H1 (cell line): Measurements from ENCODE around the gene NOC4L. TPM values are rescaled to one million over a fixed set of nuclear protein-coding genes. Genes with fewer than 3 reads are reported as not detected.

Experiments used
- CTCF ChIA-PET: fragments of 300-600 bp; sonication (Branson Sonifier 250); formaldehyde crosslinking; loops from one replicate; lab custom pipeline; 2021; ENCODE audit not compliant: partially characterized antibody; lab: Charles Lee
- POLR2A ChIA-PET: fragments of 300-600 bp; sonication (Branson Sonifier 250); formaldehyde crosslinking; loops from one replicate; lab custom pipeline; 2021; ENCODE audit warnings: inconsistent platforms; ENCODE audit not compliant: partially characterized antibody; lab: Charles Lee
- DNase-seq, 2 experiments: peaks; one replicate each; pipeline versions ENCODE4 v3.0.0 to v3.0.0-alpha.2; 2010 to 2022; ENCODE audit warnings: low spot score in 2 of 2, low read depth in 1 of 2, mixed read lengths in 1 of 2
- FAIRE-seq: peaks from 2 replicates; lab custom pipeline; 2011; peaks lifted over from hg19 to GRCh38; lab: Jason Lieb, UNC
- H2AFZ ChIP-seq: 2 replicates; pipeline ENCODE4 v1.8.1; 2012; ENCODE audit warnings: low read length, inconsistent platforms
- H2AK5ac ChIP-seq: 2 replicates; pipeline ENCODE4 v1.6.1; 2013; ENCODE audit warnings: low read depth, low read length
- H2BK120ac ChIP-seq: replicated peaks from 2 replicates; pipeline ENCODE3; 2013; ENCODE audit warnings: low read depth, low read length, inconsistent platforms
- H2BK12ac ChIP-seq: 2 replicates; pipeline ENCODE4 v1.6.1; 2013; ENCODE audit warnings: low read depth, low read length
- H2BK15ac ChIP-seq: 2 replicates; pipeline ENCODE4 v1.6.1; 2013; ENCODE audit warnings: low read length
- H2BK20ac ChIP-seq: 2 replicates; pipeline ENCODE4 v1.6.1; 2013; ENCODE audit warnings: low read length
- H2BK5ac ChIP-seq: 2 replicates; pipeline ENCODE4 v1.6.1; 2013; ENCODE audit warnings: low read depth, low read length
- H3K14ac ChIP-seq: 2 replicates; pipeline ENCODE4 v1.6.1; 2013; ENCODE audit warnings: inconsistent platforms; ENCODE audit not compliant: insufficient read length
- H3K18ac ChIP-seq: 2 replicates; pipeline ENCODE4 v1.6.1; 2013; ENCODE audit warnings: low read length; ENCODE audit errors: extremely low read depth
- H3K23ac ChIP-seq: 2 replicates; pipeline ENCODE4 v1.6.1; 2013; ENCODE audit warnings: inconsistent platforms; ENCODE audit not compliant: insufficient read length
- H3K23me2 ChIP-seq: 2 replicates; pipeline ENCODE4 v1.6.1; 2013; ENCODE audit warnings: low read depth, low read length
- H3K27ac ChIP-seq: 2 replicates; pipeline ENCODE4 v1.6.1; 2011; ENCODE audit warnings: low read depth, low read length, inconsistent platforms
- H3K27me3 ChIP-seq, 4 experiments: replicated peaks in 1 of 4; 1 replicate in 1 of 4; 2 replicates in 3 of 4; pipeline versions ENCODE4 v1.6.1 to v1.8.1; 2011 to 2013; ENCODE audit warnings: low read length in 3 of 4, mild to moderate bottlenecking in 3 of 4, inconsistent platforms in 2 of 4, mixed read lengths in 2 of 4, moderate library complexity in 1 of 4; ENCODE audit not compliant: control insufficient read depth in 3 of 4, insufficient read depth in 3 of 4; ENCODE audit errors: extremely low read depth in 1 of 4
- H3K36me3 ChIP-seq, 4 experiments: 2 replicates each; pipeline versions ENCODE4 v1.6.1 to v1.8.1; 2011 to 2013; ENCODE audit warnings: mild to moderate bottlenecking in 4 of 4, low read length in 3 of 4, moderate library complexity in 2 of 4, control low read depth in 1 of 4, inconsistent platforms in 1 of 4; ENCODE audit not compliant: insufficient read depth in 4 of 4, control insufficient read depth in 2 of 4
- H3K4ac ChIP-seq: replicated peaks from 2 replicates; pipeline ENCODE3; 2013; ENCODE audit warnings: low read length, low read depth, mixed read lengths, inconsistent platforms; ENCODE audit not compliant: insufficient read length
- H3K4me1 ChIP-seq, 4 experiments: replicated peaks in 1 of 4; 1 replicate in 1 of 4; 2 replicates in 3 of 4; pipeline versions ENCODE4 v1.6.1 to v1.8.1; 2011 to 2013; ENCODE audit warnings: low read length in 3 of 4, inconsistent platforms in 2 of 4, mixed read lengths in 1 of 4; ENCODE audit not compliant: insufficient read depth in 4 of 4, control insufficient read depth in 3 of 4
- H3K4me2 ChIP-seq, 2 experiments: 2 replicates each; pipeline versions ENCODE4 v1.6.1 to v1.8.1; 2011 to 2013; ENCODE audit warnings: low read depth in 2 of 2, low read length in 2 of 2, control low read depth in 1 of 2, inconsistent platforms in 1 of 2, mild to moderate bottlenecking in 1 of 2; ENCODE audit not compliant: insufficient read depth in 1 of 2
- H3K4me3 ChIP-seq, 4 experiments: fragments of 200-600, 300-600 bp in 1 of 4; sonication (generic), shearing (Covaris generic), sonication (Bioruptor Twin) in 1 of 4; 2 replicates each; pipeline versions ENCODE4 v1.5.1 to v1.8.1; 2011 to 2016; ENCODE audit warnings: low read length in 4 of 4, low read depth in 3 of 4, control low read depth in 2 of 4, inconsistent platforms in 2 of 4, mild to moderate bottlenecking in 2 of 4, mixed read lengths in 1 of 4, moderate library complexity in 1 of 4; ENCODE audit not compliant: insufficient read depth in 2 of 4; ENCODE audit errors: extremely low read depth in 1 of 4
- H3K56ac ChIP-seq: replicated peaks from 2 replicates; pipeline ENCODE3; 2013; ENCODE audit warnings: low read depth, mild to moderate bottlenecking, mixed read lengths, low read length, inconsistent platforms; ENCODE audit not compliant: insufficient read length
- H3K79me1 ChIP-seq: 2 replicates; pipeline ENCODE4 v1.6.1; 2013; ENCODE audit warnings: low read depth, low read length, control low read depth
- H3K79me2 ChIP-seq, 2 experiments: 2 replicates each; pipeline versions ENCODE4 v1.6.1 to v1.8.1; 2012 to 2013; ENCODE audit warnings: low read length in 2 of 2, mild to moderate bottlenecking in 2 of 2, inconsistent platforms in 1 of 2; ENCODE audit not compliant: insufficient read depth in 2 of 2, control insufficient read depth in 1 of 2
- H3K9ac ChIP-seq, 4 experiments: replicated peaks in 1 of 4; 1 replicate in 1 of 4; 2 replicates in 3 of 4; pipeline versions ENCODE4 v1.6.1 to v1.8.1; 2011 to 2013; ENCODE audit warnings: low read depth in 3 of 4, low read length in 3 of 4, control low read depth in 2 of 4, mild to moderate bottlenecking in 2 of 4, moderate library complexity in 2 of 4, inconsistent platforms in 1 of 4; ENCODE audit errors: extremely low read depth in 1 of 4
- H3K9me3 ChIP-seq, 2 experiments: 2 replicates each; pipeline versions ENCODE4 v1.6.1 to v1.8.1; 2012 to 2013; ENCODE audit warnings: mild to moderate bottlenecking in 2 of 2, moderate library complexity in 2 of 2, control low read depth in 1 of 2, inconsistent platforms in 1 of 2, low read depth in 1 of 2, low read length in 1 of 2, mixed read lengths in 1 of 2; ENCODE audit not compliant: insufficient read depth in 2 of 2
- H4K20me1 ChIP-seq, 2 experiments: replicated peaks in 1 of 2; 2 replicates each; pipeline versions ENCODE3 to v1.8.1; 2011 to 2013; ENCODE audit warnings: inconsistent platforms in 2 of 2, low read length in 2 of 2, mild to moderate bottlenecking in 1 of 2; ENCODE audit not compliant: insufficient read depth in 2 of 2, control insufficient read depth in 1 of 2
- H4K5ac ChIP-seq: 2 replicates; pipeline ENCODE4 v1.6.1; 2013; ENCODE audit warnings: low read length, low read depth, mixed read lengths, inconsistent platforms; ENCODE audit not compliant: insufficient read length
- H4K8ac ChIP-seq: 2 replicates; pipeline ENCODE4 v1.8.0; 2013; ENCODE audit warnings: mild to moderate bottlenecking, moderate library complexity, low read length, inconsistent platforms; ENCODE audit not compliant: insufficient read depth; ENCODE audit errors: extremely low read depth
- H4K91ac ChIP-seq: replicated peaks from 2 replicates; pipeline ENCODE3; 2013; ENCODE audit warnings: low read length, mixed read lengths, inconsistent platforms; ENCODE audit not compliant: insufficient read length
- ASH2L ChIP-seq: fragments of 200-600, 300-600 bp; sonication (generic); IDR thresholded peaks from one replicate; pipeline ENCODE4 v1.7.1; 2017; ENCODE audit warnings: low read length
- FOSL1 ChIP-seq: IDR thresholded peaks from 2 replicates; pipeline ENCODE4 v1.6.1; 2011; ENCODE audit warnings: mild to moderate bottlenecking, low read depth, low read length, moderate library complexity; ENCODE audit not compliant: insufficient read depth
- GABPA ChIP-seq: IDR thresholded peaks from 2 replicates; pipeline ENCODE4 v1.6.1; 2011; ENCODE audit warnings: mild to moderate bottlenecking, low read length, moderate library complexity, borderline replicate concordance; ENCODE audit not compliant: insufficient read depth
- HDAC6 ChIP-seq: IDR thresholded peaks from one replicate; pipeline ENCODE4 v1.7.1; 2012; ENCODE audit warnings: low read depth, mild to moderate bottlenecking, inconsistent platforms, low read length, moderate library complexity
- KDM5A ChIP-seq: fragments of 200-600 bp; IDR thresholded peaks from 2 replicates; pipeline ENCODE4 v1.7.1; 2012; ENCODE audit warnings: mild to moderate bottlenecking, low read length, inconsistent platforms, mixed read lengths
- NRF1 ChIP-seq: IDR thresholded peaks from 2 replicates; pipeline ENCODE4 v1.6.1; 2011; ENCODE audit warnings: mild to moderate bottlenecking, low read depth, low read length, improper control_type of control experiment
- POLR2AphosphoS5 ChIP-seq: IDR thresholded peaks from 2 replicates; pipeline ENCODE4 v1.6.1; 2011; ENCODE audit warnings: low read depth, low read length
- POU5F1 ChIP-seq: IDR thresholded peaks from 2 replicates; pipeline ENCODE4 v1.6.1; 2011; ENCODE audit warnings: low read depth, mild to moderate bottlenecking, low read length, moderate library complexity
- SRF ChIP-seq: IDR thresholded peaks from 2 replicates; pipeline ENCODE4 v1.6.1; 2011; ENCODE audit warnings: mild to moderate bottlenecking, low read depth, low read length, moderate library complexity
- WGBS, 2 experiments: shearing (Covaris generic) in 1 of 2; methylation state at CpG; one replicate each; pipeline versions ENCODE4 v1.1.6 to v1.1.7; 2013 to 2015; ENCODE audit warnings: low lambda C conversion rate in 2 of 2, mixed read lengths in 2 of 2, inconsistent platforms in 1 of 2, low coverage in 1 of 2, missing lambda C conversion rate in 1 of 2; ENCODE audit not compliant: insufficient replicate concordance in 2 of 2, insufficient coverage in 1 of 2, insufficient read length in 1 of 2; ENCODE audit errors: extremely low coverage in 1 of 2, missing lambda C conversion rate in 1 of 2; 5-methylcytosine and 5-hydroxymethylcytosine counted together
- polyA plus RNA-seq, 7 experiments: library from polyadenylated mRNA; depleted of rRNA in 3 of 7; stranded (reverse) in 5 of 7; unstranded in 2 of 7; fragments of >200 nt in 5 of 7; fragments of 200-250 nt in 2 of 7; gene quantifications; 1 replicate in 5 of 7; 2 replicates in 1 of 7; 4 replicates in 1 of 7; pipeline versions ENCODE4 v1.2.1 to v1.2.3, GENCODE V29; 2011 to 2013; ENCODE audit warnings: missing spikeins in 2 of 7, mixed read lengths in 2 of 7
- total RNA-seq: library from RNA; stranded (reverse); fragmentation: NEBNext Ultra II Directional; extraction: Animal tissue kit (Norgen Biotek cat#: 25700); gene quantifications from 2 replicates; pipeline ENCODE4 v1.2.1, GENCODE V29; 2021
- TF ChIP-seq, protein P1 (sequence below), 3 experiments: IDR thresholded peaks; 1 replicate in 2 of 3; 2 replicates in 1 of 3; pipeline versions ENCODE4 v1.5.1 to v1.6.1; 2011; ENCODE audit warnings: low read length in 3 of 3, mild to moderate bottlenecking in 3 of 3, inconsistent platforms in 2 of 3, low read depth in 1 of 3, moderate library complexity in 1 of 3; ENCODE audit not compliant: insufficient read depth in 1 of 3; ENCODE audit errors: control extremely low read depth in 1 of 3

The NOC4L gene
- total and polyA plus RNA-seq, 2 of the 8 experiments (the other 6 are each of a cell fraction or from before 2014, with no cell fraction given) = 26.8 to 40.3 TPM

DNA sequence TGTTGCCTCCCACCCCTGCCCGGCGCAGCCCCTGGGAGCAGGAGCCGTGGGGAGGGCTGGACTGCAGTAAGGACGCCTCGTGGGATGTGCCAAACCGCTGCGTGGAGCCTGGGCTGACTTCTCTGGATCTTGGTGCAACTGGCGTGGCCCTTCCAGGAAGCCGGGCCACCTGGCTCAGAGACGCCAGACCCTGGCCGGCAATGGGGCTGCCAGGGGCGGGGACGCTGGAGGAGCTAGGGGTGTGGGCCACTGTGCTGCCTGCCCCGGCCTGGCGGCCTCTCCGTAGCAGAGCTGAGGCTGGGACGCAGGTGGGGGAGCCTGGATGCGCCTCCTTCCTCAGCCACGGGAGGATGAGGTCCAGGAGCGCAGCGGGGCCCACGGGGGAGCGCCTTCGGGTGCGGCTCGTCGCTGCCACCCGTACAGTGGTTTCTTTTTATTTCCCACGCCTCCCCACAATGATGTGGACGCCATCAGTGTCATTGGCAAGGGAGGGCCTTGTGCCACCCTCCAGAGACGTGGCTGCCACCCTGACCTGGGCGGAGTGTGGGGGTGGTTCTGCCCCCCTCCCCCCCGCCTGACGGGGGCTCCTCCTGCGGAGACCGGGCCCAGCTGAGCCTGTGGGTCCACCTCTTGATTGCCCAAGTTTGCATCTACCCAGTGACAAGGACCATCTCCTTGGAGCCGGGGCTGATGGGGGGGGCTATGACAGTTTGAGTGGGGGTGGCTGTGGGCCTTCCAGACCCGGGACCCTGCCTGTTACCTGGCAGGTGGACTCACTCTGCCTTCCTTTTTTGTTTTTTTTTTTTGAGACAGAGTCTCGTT lies 11.4 kb upstream of the NOC4L start:
- H3K79me2 ChIP-seq = no peaks in the 10 kb centered on the region
- CTCF ChIA-PET = interaction anchor here (1.1 to 2.7 kb wide), 4 partner anchors 10 to 281 kb away, joined by 3 to 7 read pairs (median 5); no protein-coding TSS in a partner anchor
- H2AK5ac ChIP-seq = no peak overlapping the region
- no peak overlapping the region for H4K5ac ChIP-seq
- no peak overlapping the region for H2AFZ ChIP-seq
- H3K9ac ChIP-seq = no peak overlapping the region
- no peak overlapping the region for H2BK20ac ChIP-seq
- H2BK120ac ChIP-seq = no peak overlapping the region
- H2BK12ac ChIP-seq = no peak overlapping the region
- H3K23me2 ChIP-seq = no peaks in the 10 kb centered on the region
- peaks cover 0 to 12% (median under 1%) of the 10 kb centered on the region in 4 experiments; a peak in 2 of 8 replicates for H3K36me3 ChIP-seq
- no peaks in the 10 kb centered on the region for H4K20me1 ChIP-seq
- H3K4me1 ChIP-seq = no peaks in the 10 kb centered on the region
- no peak overlapping the region for H3K23ac ChIP-seq
- H4K91ac ChIP-seq = no peak overlapping the region
- H4K8ac ChIP-seq = no peak overlapping the region
- H3K18ac ChIP-seq = no peak overlapping the region
- H2BK15ac ChIP-seq = no peak overlapping the region
- no peak overlapping the region for H3K4me2 ChIP-seq
- H3K56ac ChIP-seq = no peak overlapping the region
- POLR2A ChIA-PET = interaction anchor here (1.8 to 2.7 kb wide), 2 partner anchors 8 to 10 kb away, joined by 8 to 15 read pairs; partner anchors contain the start of gene DDX51
- peaks cover 8 to 20% of the 10 kb centered on the region in 2 experiments for H3K9me3 ChIP-seq
- FAIRE-seq (no peak), DNase-seq (no peak)
- no peak overlapping the region for H3K4me3 ChIP-seq
- no peak overlapping the region for H3K4ac ChIP-seq
- no peak overlapping the region for H3K27ac ChIP-seq
- no peak overlapping the region for H3K14ac ChIP-seq
- peaks cover 0 to 4% (median 1%) of the 10 kb centered on the region in 4 experiments; a peak in 3 of 7 replicates for H3K27me3 ChIP-seq
- no peak overlapping the region for H2BK5ac ChIP-seq
- no peaks in the 10 kb centered on the region for H3K79me1 ChIP-seq
- 89% methylated on average over 35 of the region's 39 CpGs; no CpG with 5 or more reads in 1 of the 2 experiments for WGBS, 2 experiments
- TF ChIP-seq HDAC6 = no peak
- TF ChIP-seq KDM5A = no peak
- TF ChIP-seq SRF = no peak
- no peak for TF ChIP-seq ASH2L
- TF ChIP-seq FOSL1 = no peak
- TF ChIP-seq, protein P1, sequence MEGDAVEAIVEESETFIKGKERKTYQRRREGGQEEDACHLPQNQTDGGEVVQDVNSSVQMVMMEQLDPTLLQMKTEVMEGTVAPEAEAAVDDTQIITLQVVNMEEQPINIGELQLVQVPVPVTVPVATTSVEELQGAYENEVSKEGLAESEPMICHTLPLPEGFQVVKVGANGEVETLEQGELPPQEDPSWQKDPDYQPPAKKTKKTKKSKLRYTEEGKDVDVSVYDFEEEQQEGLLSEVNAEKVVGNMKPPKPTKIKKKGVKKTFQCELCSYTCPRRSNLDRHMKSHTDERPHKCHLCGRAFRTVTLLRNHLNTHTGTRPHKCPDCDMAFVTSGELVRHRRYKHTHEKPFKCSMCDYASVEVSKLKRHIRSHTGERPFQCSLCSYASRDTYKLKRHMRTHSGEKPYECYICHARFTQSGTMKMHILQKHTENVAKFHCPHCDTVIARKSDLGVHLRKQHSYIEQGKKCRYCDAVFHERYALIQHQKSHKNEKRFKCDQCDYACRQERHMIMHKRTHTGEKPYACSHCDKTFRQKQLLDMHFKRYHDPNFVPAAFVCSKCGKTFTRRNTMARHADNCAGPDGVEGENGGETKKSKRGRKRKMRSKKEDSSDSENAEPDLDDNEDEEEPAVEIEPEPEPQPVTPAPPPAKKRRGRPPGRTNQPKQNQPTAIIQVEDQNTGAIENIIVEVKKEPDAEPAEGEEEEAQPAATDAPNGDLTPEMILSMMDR (IDR thresholded peaks at IDR 0.05; ENCODE audit: control extremely low read depth in 1 of 3, insufficient read depth in 1 of 3, low read depth in 1 of 3, low read length in 3 of 3) = no peak
- no peak for TF ChIP-seq POU5F1
- TF ChIP-seq GABPA = no peak
- TF ChIP-seq POLR2AphosphoS5 = no peak
- no peak for TF ChIP-seq NRF1
